ENCODE measurements around the gene CDH4. TPM values are rescaled to one million over a fixed set of nuclear protein-coding genes. Genes with fewer than 3 reads are reported as not detected.
"Not testable (repeated sequence)": the region's sequence is repeated elsewhere in the genome, so short reads cannot be mapped to it uniquely, and the experiment has no call there.

CDH4 gene
- total and polyA plus RNA-seq, 4 experiments from 2014 or later, result 0.39 to 1.1 (median 0.41) TPM; not detected in 1

DNA sequence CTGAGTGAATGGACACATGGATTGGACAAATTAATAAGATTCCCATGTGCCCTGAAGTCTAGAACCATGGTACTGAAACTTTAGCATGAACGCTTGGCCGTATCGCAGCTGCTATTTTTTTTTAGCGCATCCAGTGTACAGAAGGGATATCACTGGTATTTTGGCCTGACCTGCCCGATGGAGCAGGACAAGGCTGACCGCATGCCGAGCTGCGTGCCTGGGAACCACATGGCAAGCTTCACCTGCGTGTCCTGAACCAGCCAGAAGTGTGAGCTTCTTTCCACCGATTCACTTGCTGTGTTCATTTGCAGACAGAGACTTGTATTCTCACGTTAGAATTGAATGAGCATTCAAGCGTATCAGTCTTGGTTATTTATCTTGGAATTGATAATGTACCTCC is 145.7 kb downstream of the CDH4 start:
- Histone ChIP-seq H3K27ac (ENCODE audit: low read depth, low read length) (no peak overlapping the region), H3K4me3 (ENCODE audit: low read length in 2 of 2) (no peak overlapping the region), H3K27me3 (ENCODE audit: insufficient read depth, low read length) (no peaks in the 10 kb centered on the region), H3K4me1 (ENCODE audit: insufficient read depth, low read length) (no peaks in the 10 kb centered on the region), H3K36me3 (ENCODE audit: insufficient read depth, low read length) (no peaks in the 10 kb centered on the region), H3K9me3 (ENCODE audit: control insufficient read depth in 1 of 2, low read length in 2 of 2) (no peaks in the 10 kb centered on the region)
- intact Hi-C loops (cut with micrococcal nuclease), result no loop called here
- ChIA-PET CTCF (ENCODE audit: partially characterized antibody) (no interaction called here), POLR2A (ENCODE audit: partially characterized antibody) (no interaction called here)
- Mint-ChIP-seq H3K36me3 (no peaks in the 10 kb centered on the region), H3K4me3 (no peak overlapping the region), H3K27me3 (no peaks in the 10 kb centered on the region), H3K9me3 (peaks cover 0 to 4% (median 0%) of the 10 kb centered on the region in 8 donors), H3K27ac (no peak overlapping the region), H3K4me1 (no peaks in the 10 kb centered on the region)
- no peak for DNase-seq

DNA sequence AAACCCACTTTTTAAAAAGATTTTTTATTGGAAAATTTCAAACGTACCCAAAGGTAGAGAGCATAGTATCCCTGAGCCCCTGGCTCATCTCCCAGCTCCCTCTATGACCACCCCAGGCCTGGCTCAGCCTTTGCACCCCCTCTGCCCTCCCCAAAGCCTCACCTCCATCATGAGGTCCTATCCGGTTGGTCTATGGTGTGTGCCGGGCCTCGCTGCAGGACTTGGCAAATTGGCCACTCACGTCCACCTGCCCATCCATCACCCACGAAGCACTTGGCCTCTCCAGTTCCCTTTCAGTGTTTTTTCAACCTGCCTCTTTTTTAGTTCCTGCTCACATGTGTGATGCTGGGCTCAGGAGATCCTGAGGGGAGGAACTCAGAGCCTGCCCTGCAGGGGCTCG is 147.4 kb downstream of the CDH4 start:
- DNase-seq, result no peak
- Mint-ChIP-seq H3K36me3 (no peaks in the 10 kb centered on the region), H3K27me3 (no peaks in the 10 kb centered on the region), H3K4me1 (no peaks in the 10 kb centered on the region), H3K4me3 (no peak overlapping the region), H3K27ac (no peak overlapping the region), H3K9me3 (peaks cover 0 to 11% (median 0%) of the 10 kb centered on the region in 8 donors)
- Histone ChIP-seq H3K4me3 (ENCODE audit: low read length in 2 of 2) (no peak overlapping the region), H3K4me1 (ENCODE audit: insufficient read depth, low read length) (no peaks in the 10 kb centered on the region), H3K27me3 (ENCODE audit: insufficient read depth, low read length) (no peaks in the 10 kb centered on the region), H3K27ac (ENCODE audit: low read depth, low read length) (no peak overlapping the region), H3K9me3 (ENCODE audit: control insufficient read depth in 1 of 2, low read length in 2 of 2) (no peaks in the 10 kb centered on the region), H3K36me3 (ENCODE audit: insufficient read depth, low read length) (no peaks in the 10 kb centered on the region)
- intact Hi-C loops (cut with micrococcal nuclease), result no loop called here
- POLR2A ChIA-PET (ENCODE audit: partially characterized antibody), result no interaction called here
- CTCF ChIA-PET (ENCODE audit: partially characterized antibody), result no interaction called here

DNA sequence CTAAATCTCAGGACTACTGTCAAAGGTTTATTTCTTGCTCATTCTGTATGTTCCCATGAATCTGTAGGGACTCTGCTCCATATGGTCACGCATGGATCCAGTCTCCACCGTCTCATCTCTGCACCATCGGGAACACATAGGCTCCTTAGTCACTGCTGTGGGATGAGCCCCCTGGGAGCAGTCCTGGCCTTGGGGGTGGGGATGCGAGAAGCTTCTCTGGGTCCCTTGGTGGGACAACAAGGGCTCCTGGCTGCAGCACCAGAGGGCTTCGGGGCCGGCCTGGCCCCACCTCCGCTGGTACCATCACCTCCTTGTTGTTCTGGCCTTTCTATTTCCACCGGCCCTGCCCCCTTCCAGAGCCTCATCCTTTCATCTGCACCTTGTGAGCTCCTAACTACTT is 148.4 kb downstream of the CDH4 start:
- H3K27ac Mint-ChIP-seq, result no peak overlapping the region

DNA sequence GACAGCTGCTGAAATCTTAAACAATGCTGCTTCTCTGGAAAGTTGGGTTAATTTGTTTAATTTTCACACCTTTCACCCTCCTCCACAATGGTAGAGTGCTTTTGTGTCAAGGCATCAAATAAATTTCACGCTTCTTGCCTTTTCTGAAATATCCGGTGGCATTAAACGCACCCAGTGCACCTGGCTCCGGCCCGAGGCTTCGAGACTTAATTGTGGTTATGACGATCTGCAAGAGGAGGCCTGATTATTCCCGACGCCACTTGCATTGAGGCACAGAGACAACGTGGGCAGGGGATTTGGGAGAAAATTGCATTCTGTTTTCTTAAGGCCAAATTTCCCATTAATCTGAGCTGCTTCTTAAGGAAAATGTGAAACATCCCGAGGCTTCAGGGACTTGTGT is 152.2 kb downstream of the CDH4 start:
- no peaks in the 10 kb centered on the region for H3K4me1 Mint-ChIP-seq
- POLR2A ChIA-PET (ENCODE audit: partially characterized antibody), result no interaction called here

More for the DNA sequence above, 148.4 kb downstream of the CDH4 start:
- intact Hi-C loops (cut with micrococcal nuclease), result no loop called here
- Histone ChIP-seq H3K27me3 (ENCODE audit: insufficient read depth, low read length) (no peaks in the 10 kb centered on the region), H3K36me3 (ENCODE audit: insufficient read depth, low read length) (no peaks in the 10 kb centered on the region), H3K9me3 (ENCODE audit: control insufficient read depth in 1 of 2, low read length in 2 of 2) (no peaks in the 10 kb centered on the region), H3K27ac (ENCODE audit: low read depth, low read length) (no peak overlapping the region), H3K4me3 (ENCODE audit: low read length in 2 of 2) (no peak overlapping the region), H3K4me1 (ENCODE audit: insufficient read depth, low read length) (no peaks in the 10 kb centered on the region)
- no peaks in the 10 kb centered on the region for H3K27me3 Mint-ChIP-seq
- H3K9me3 Mint-ChIP-seq, result peaks cover 0 to 11% (median 0%) of the 10 kb centered on the region in 8 donors
- no peak for DNase-seq
- POLR2A ChIA-PET (ENCODE audit: partially characterized antibody), result no interaction called here
- no peaks in the 10 kb centered on the region for H3K4me1 Mint-ChIP-seq
- H3K36me3 Mint-ChIP-seq, result no peaks in the 10 kb centered on the region
- CTCF ChIA-PET (ENCODE audit: partially characterized antibody), result no interaction called here
- no peak overlapping the region for H3K4me3 Mint-ChIP-seq

DNA sequence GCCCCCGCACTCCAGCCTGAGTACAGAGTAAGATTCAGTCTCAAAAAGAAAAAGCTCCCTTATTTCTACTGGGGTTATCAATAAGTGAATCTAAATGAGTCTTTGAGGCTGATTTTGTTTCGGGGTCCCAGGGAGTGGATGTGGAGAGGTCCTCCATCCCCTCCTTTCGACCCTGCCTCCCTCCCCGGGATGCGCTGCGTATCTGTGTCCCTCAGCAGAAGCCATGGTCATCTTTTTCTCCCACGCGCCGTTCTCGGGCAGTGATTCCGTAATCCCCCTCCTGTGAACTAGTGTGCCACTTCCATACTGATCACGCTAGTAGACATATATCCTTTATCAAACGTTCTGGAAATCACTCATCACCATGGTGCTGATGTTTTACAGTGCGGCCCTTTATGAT is 152.9 kb downstream of the CDH4 start:
- DNase-seq, result no peak
- no peaks in the 10 kb centered on the region for H3K9me3 ChIP-seq (ENCODE audit: control insufficient read depth in 1 of 2, low read length in 2 of 2)
- peaks cover 0 to 2% of the 10 kb centered on the region in 2 donors for H3K27me3 Mint-ChIP-seq
- H3K4me1 Mint-ChIP-seq, result no peaks in the 10 kb centered on the region
- H3K36me3 ChIP-seq (ENCODE audit: insufficient read depth, low read length), result no peaks in the 10 kb centered on the region
- ChIA-PET POLR2A (ENCODE audit: partially characterized antibody) (no interaction called here), CTCF (ENCODE audit: partially characterized antibody) (no interaction called here)
- H3K27ac ChIP-seq (ENCODE audit: low read depth, low read length), result no peak overlapping the region
- no peak overlapping the region for H3K4me3 ChIP-seq (ENCODE audit: low read length in 2 of 2)
- H3K27me3 ChIP-seq (ENCODE audit: insufficient read depth, low read length), result no peaks in the 10 kb centered on the region
- intact Hi-C loops (cut with micrococcal nuclease), result no loop called here
- H3K36me3 Mint-ChIP-seq, result no peaks in the 10 kb centered on the region
- H3K4me1 ChIP-seq (ENCODE audit: insufficient read depth, low read length), result no peaks in the 10 kb centered on the region
- H3K4me3 Mint-ChIP-seq, result no peak overlapping the region
- peaks cover 0 to 15% (median 0%) of the 10 kb centered on the region in 8 donors for H3K9me3 Mint-ChIP-seq
- no peak overlapping the region for H3K27ac Mint-ChIP-seq

More for the DNA sequence above, 152.2 kb downstream of the CDH4 start:
- Histone ChIP-seq H3K4me3 (ENCODE audit: low read length in 2 of 2) (no peak overlapping the region), H3K4me1 (ENCODE audit: insufficient read depth, low read length) (no peaks in the 10 kb centered on the region), H3K9me3 (ENCODE audit: control insufficient read depth in 1 of 2, low read length in 2 of 2) (no peaks in the 10 kb centered on the region), H3K36me3 (ENCODE audit: insufficient read depth, low read length) (no peaks in the 10 kb centered on the region), H3K27ac (ENCODE audit: low read depth, low read length) (no peak overlapping the region), H3K27me3 (ENCODE audit: insufficient read depth, low read length) (no peaks in the 10 kb centered on the region)
- Mint-ChIP-seq H3K4me3 (no peak overlapping the region), H3K36me3 (no peaks in the 10 kb centered on the region), H3K27ac (no peak overlapping the region), H3K9me3 (peaks cover 0 to 15% (median 0%) of the 10 kb centered on the region in 8 donors), H3K27me3 (peaks cover 0 to 2% of the 10 kb centered on the region in 2 donors)
- CTCF ChIA-PET (ENCODE audit: partially characterized antibody), result no interaction called here
- no peak for DNase-seq
- intact Hi-C loops (cut with micrococcal nuclease), result no loop called here

DNA sequence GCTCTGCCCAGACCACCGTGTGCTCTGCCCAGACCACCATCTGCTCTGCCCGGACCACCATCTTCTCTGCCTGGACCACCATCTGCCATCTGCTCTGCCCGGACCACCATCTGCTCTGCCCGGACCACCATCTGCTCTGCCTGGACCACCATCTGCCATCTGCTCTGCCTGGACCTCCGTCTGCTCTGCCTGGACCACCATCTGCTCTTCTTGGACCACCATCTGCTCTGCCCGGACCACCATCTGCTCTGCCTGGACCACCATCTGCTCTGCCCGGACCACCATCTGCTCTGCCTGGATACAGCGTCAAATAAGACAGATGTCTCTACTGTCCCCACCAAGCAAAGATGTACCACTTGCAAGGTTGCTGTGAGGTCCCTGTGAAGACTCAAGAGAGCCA is 154.7 kb downstream of the CDH4 start:
- H3K27ac ChIP-seq (ENCODE audit: low read depth, low read length); H3K36me3 ChIP-seq (ENCODE audit: insufficient read depth, low read length); CTCF ChIA-PET (ENCODE audit: partially characterized antibody); H3K36me3 Mint-ChIP-seq; H3K4me3 ChIP-seq (ENCODE audit: low read length in 2 of 2); H3K27me3 Mint-ChIP-seq; intact Hi-C loops (cut with micrococcal nuclease); H3K4me3 Mint-ChIP-seq; H3K27me3 ChIP-seq (ENCODE audit: insufficient read depth, low read length); H3K9me3 ChIP-seq (ENCODE audit: control insufficient read depth in 1 of 2, low read length in 2 of 2); H3K4me1 Mint-ChIP-seq; H3K4me1 ChIP-seq (ENCODE audit: insufficient read depth, low read length); DNase-seq; POLR2A ChIA-PET (ENCODE audit: partially characterized antibody): not testable (repeated sequence)
- Mint-ChIP-seq H3K9me3 (peaks cover 0 to 12% (median 0%) of the 10 kb centered on the region in 8 donors), H3K27ac (peak overlapping the region in 1 of 7 donors; percentile 62)

DNA sequence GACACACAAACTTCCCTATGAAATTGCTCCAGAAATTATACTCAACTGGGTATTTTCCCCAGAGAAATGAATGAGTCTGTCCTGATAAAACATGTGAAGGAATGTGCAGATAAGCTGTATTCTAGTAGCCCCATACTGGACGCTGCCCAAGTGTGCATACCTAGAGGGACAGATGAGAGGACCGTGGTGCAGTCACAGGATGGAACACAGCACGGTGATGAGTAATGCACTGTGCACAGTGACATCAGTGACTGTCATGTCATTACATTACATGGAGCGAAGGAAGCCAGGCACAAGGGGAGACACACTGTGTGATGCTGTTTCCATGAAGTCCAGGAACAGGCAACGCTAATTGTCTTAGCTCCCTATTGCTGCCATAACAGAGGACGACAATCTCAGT is 155.5 kb downstream of the CDH4 start:
- Mint-ChIP-seq H3K9me3 (peaks cover 0 to 12% (median 0%) of the 10 kb centered on the region in 8 donors), H3K36me3 (no peaks in the 10 kb centered on the region), H3K4me1 (no peaks in the 10 kb centered on the region), H3K4me3 (no peak overlapping the region), H3K27me3 (peaks cover 0 to 2% of the 10 kb centered on the region in 2 donors), H3K27ac (no peak overlapping the region)
- DNase-seq, result no peak
- Histone ChIP-seq H3K27me3 (ENCODE audit: insufficient read depth, low read length) (no peaks in the 10 kb centered on the region), H3K9me3 (ENCODE audit: control insufficient read depth in 1 of 2, low read length in 2 of 2) (no peaks in the 10 kb centered on the region), H3K27ac (ENCODE audit: low read depth, low read length) (no peak overlapping the region), H3K4me1 (ENCODE audit: insufficient read depth, low read length) (no peaks in the 10 kb centered on the region), H3K36me3 (ENCODE audit: insufficient read depth, low read length) (no peaks in the 10 kb centered on the region), H3K4me3 (ENCODE audit: low read length in 2 of 2) (no peak overlapping the region)
- CTCF ChIA-PET (ENCODE audit: partially characterized antibody), result no interaction called here
- POLR2A ChIA-PET (ENCODE audit: partially characterized antibody), result no interaction called here
- intact Hi-C loops (cut with micrococcal nuclease), result no loop called here
